HG02870 (cell line): ENCODE measurements around the gene PSAP.
A peak's percentile ranks its signal among the peaks of the same experiment; 100 is the strongest.
"Not testable (repeated sequence)": the region's sequence is repeated elsewhere in the genome, so short reads cannot be mapped to it uniquely, and the experiment has no call there.

Experiments used
- ATAC-seq: cut with Tn5 transposase; IDR thresholded peaks from one replicate; pipeline ENCODE4 v1.9.1; 2021; ENCODE audit warnings: mild to moderate bottlenecking, moderate library complexity; ENCODE audit not compliant: unreplicated experiment

Gene PSAP

GRCh38 chr10:71850743-71851464, at the start of gene PSAP:
Gene PSAP (minus strand): TSS chr10:71851251. CDS start chr10:71851221, 30 bp downstream.
- ATAC-seq: peak; percentile 87

GRCh38 chr10:71900441-71901180, 49.6 kb upstream of the PSAP start:
- no peak for ATAC-seq

DNA sequence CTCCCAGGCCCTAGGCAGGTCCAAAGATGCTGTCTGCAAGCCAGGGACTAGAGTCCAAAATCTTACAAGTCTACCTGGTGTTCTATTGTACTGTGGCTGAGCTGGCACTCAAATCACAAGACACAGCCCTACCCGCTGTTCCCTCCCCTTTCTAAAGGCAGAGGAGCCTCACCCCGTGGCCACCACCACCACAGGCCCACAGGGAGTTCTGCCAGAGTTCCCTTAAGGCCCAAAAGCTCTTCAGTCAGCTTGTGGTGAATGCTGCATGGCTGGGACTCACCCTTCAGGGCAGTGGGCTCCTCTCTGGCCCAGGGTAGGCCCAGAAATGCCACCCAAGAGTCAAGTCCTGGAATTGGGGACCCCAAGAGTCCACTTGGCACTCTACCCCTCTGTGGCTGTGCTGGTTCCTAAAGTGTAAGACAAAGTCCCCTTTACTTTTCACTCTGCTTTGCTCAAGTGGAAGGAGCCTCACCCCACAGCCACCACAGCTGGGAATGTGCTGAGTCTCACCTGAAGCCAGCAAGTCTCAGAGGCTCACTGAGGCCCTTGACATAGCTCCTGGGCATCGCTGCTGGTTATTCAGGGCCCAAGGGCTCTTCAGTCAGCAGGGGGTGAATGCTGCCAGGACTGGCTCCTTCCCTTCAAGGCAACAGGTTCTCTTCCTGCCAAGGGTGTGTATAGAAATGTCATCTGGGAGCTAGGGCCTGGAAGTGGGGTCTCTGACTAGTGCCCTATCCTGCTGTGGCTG, 48.8 kb upstream of the PSAP start:
- ATAC-seq: no peak

DNA sequence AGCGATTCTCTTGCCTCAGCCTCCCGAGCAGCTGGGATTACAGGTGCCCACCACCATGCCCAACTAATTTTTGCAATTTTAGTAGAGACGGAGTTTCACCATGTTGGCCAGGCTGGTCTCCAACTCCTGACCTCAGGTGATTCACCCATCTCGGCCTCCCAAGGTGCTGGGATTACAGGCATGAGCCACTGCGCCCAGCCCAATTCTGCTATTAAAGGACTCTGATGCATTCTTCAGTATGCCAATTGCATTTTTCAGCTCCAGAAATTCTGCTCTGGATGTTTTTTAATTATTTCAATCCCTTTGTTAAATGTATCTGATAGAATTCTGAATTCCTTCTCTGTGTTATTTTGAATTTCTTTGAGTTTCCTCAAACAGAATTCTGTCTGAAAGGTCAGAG, 47.3 kb upstream of the PSAP start:
- not testable (repeated sequence) for ATAC-seq

- ATAC-seq: no peak
Measured at GRCh38 chr10:71893920-71894319, 42.9 kb upstream of the PSAP start.

- ATAC-seq: no peak
Measured at GRCh38 chr10:71893258-71893815, 42.3 kb upstream of the PSAP start.

- ATAC-seq: no peak
Measured at GRCh38 chr10:71891437-71891836, 40.4 kb upstream of the PSAP start.

- no peak for ATAC-seq
Measured at GRCh38 chr10:71889388-71889987, 38.4 kb upstream of the PSAP start.

- peak; percentile 82 for ATAC-seq
Measured at GRCh38 chr10:71888623-71889387, 37.8 kb upstream of the PSAP start.

DNA sequence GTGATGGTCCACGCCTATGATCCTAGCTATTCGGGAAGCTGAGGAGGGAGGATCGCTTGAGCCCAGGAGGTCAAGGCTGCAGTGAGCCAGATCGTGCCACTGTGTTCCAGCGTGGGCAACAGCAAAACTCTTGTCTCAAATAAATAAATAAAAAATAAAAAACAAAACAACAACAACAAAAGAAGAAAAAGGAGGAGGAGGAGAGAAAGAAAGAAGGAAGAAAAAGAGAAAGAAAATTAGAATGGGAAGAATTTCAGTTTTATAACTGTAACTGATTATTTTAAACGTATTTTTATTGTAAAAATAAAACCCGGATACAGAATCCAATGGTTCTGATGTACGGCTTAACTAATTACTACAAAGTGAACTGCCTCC, 37.2 kb upstream of the PSAP start:
- no peak for ATAC-seq

DNA sequence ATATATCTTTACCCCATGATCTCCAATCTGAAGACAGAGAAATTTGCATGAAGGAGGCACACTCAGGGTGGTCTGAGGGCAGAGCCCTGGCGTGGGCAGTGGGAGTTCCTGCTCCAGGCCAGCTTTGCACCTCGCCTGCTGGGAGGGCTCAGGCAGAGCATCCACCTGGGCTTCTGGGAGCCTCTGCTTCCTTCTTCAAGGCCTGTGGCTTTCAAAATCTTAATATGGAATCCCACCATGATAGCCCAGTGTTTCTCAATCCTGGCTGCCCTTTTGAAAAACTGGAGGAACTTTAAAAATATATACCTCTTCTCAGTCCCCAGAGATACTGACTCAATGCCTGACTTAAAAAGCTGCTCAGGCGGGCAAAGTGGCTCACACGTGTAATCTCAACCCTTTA, 36.7 kb upstream of the PSAP start:
- no peak for ATAC-seq

GRCh38 chr10:71882813-71883659, 32.0 kb upstream of the PSAP start:
- ATAC-seq: no peak

DNA sequence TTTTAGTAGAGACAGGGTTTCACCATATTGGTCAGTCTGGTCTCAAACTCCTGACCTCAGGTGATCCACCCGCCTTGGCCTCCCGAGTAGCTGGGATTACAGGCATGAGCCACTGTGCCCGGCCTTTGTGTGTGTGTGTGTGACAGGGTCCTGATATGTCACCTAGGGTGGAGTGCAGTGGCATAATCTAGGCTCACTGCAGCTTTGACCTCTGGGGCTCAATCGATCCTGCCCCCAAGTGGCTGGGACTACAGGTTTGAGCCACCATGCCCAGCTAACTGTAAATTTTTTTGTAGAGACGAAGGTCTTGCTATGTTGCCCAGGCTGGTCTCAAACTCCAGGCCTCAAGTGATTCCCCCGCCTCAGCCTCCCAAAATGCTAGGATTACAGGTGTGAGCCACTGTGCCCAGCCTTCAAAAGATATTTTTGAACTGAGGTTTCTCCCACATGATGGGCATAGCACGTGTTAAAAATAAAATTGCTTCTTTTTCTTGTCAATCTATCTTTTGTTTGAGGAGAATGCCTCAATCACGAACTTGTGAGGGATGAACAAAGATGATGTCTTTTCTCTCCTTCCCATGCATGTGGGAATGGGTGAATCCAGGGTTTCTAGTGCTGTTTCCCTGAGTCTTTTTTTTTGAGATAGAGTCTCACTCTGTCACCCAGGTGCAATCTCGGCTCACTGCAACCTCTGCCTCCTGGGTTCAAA, 30.8 kb upstream of the PSAP start:
- ATAC-seq: no peak

- ATAC-seq: not testable (repeated sequence)
Measured at GRCh38 chr10:71881307-71881624, 30.2 kb upstream of the PSAP start.

GRCh38 chr10:71880425-71881306, 29.6 kb upstream of the PSAP start:
- ATAC-seq: no peak

GRCh38 chr10:71878327-71879034, 27.4 kb upstream of the PSAP start:
- ATAC-seq: no peak

DNA sequence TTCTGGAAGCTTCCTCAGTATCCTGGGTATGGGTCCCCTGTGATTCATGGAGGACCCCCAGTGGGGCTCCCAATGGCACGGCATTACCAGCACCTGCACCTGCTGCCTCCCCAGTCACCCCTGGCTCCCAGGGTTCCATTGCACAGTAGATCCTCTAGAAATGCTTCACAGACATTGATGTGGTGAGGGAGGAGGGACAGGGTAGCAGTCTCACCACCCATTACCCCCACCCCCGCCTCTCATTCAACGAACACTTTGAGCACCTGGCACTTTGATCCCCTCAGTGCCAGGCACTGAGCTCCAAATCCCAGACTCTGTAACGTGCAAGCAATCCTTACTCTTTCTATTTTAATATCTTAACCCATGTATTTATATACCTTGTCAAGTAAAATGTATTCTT, 26.8 kb upstream of the PSAP start:
- no peak for ATAC-seq
